SK-N-SH (cell line): Measurements from ENCODE around the gene ARL17B.
"Not testable (repeated sequence)": the region's sequence is repeated elsewhere in the genome, so short reads cannot be mapped to it uniquely, and the experiment has no call there.

ENCODE experiments used
- TF ChIP-seq, protein P1 (sequence below): fragments of 200-600 bp; sonication (generic); IDR thresholded peaks from 2 replicates; pipeline ENCODE4 v1.6.1; 2017; ENCODE audit warnings: antibody characterized with exemption, mild to moderate bottlenecking, moderate library complexity
- TF ChIP-seq, protein P2 (sequence below): IDR thresholded peaks from 2 replicates; pipeline ENCODE4 v1.4.0; 2012; ENCODE audit warnings: low read depth, borderline replicate concordance

DNA sequence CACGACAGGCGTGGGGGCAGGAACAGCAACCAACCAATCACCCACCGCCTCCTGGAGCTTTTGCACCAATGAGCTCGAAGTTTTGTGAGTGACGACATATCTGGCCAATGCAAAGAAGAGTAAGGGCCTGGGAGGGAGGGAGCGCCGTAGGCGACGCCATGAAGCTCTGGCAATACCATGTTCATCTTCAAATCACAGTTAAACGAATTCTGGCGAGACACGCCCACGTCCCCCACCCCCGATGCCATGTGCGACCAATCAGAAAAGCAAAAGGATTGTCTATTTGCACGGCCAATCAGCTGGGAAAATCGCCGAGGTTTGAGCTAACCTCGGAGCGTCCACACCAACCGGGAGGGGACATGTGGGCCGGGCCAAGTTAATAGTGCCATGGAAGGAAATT lies at the start of gene ARL17B:
- TF ChIP-seq, protein P1, sequence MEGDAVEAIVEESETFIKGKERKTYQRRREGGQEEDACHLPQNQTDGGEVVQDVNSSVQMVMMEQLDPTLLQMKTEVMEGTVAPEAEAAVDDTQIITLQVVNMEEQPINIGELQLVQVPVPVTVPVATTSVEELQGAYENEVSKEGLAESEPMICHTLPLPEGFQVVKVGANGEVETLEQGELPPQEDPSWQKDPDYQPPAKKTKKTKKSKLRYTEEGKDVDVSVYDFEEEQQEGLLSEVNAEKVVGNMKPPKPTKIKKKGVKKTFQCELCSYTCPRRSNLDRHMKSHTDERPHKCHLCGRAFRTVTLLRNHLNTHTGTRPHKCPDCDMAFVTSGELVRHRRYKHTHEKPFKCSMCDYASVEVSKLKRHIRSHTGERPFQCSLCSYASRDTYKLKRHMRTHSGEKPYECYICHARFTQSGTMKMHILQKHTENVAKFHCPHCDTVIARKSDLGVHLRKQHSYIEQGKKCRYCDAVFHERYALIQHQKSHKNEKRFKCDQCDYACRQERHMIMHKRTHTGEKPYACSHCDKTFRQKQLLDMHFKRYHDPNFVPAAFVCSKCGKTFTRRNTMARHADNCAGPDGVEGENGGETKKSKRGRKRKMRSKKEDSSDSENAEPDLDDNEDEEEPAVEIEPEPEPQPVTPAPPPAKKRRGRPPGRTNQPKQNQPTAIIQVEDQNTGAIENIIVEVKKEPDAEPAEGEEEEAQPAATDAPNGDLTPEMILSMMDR, result not testable (repeated sequence)
- TF ChIP-seq, protein P2, sequence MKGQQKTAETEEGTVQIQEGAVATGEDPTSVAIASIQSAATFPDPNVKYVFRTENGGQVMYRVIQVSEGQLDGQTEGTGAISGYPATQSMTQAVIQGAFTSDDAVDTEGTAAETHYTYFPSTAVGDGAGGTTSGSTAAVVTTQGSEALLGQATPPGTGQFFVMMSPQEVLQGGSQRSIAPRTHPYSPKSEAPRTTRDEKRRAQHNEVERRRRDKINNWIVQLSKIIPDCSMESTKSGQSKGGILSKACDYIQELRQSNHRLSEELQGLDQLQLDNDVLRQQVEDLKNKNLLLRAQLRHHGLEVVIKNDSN, result not testable (repeated sequence)
